ENCODE data around the gene PIGB.
"Not testable (repeated sequence)": the region's sequence is repeated elsewhere in the genome, so short reads cannot be mapped to it uniquely, and the experiment has no call there.

Gene PIGB

GRCh38 chr15:55381595-55381994 lies 62.6 kb downstream of the PIGB start:
- no peak for DNase-seq (ENCODE audit: low read depth)

- DNase-seq (ENCODE audit: low read depth) = no peak
Observed at GRCh38 chr15:55383687-55384086, 64.7 kb downstream of the PIGB start.

GRCh38 chr15:55387027-55387426 lies 68.0 kb downstream of the PIGB start:
- DNase-seq (ENCODE audit: low read depth) = no peak

GRCh38 chr15:55389264-55389607 lies 70.2 kb downstream of the PIGB start:
- DNase-seq (ENCODE audit: low read depth) = no peak

- DNase-seq (ENCODE audit: low read depth) = no peak
Observed at GRCh38 chr15:55394694-55395093, 75.7 kb downstream of the PIGB start.

GRCh38 chr15:55398243-55398642 lies 79.2 kb downstream of the PIGB start:
- no peak for DNase-seq (ENCODE audit: low read depth)

- DNase-seq (ENCODE audit: low read depth) = not testable (repeated sequence)
Observed at GRCh38 chr15:55400050-55400449, 81.0 kb downstream of the PIGB start.

- DNase-seq (ENCODE audit: low read depth) = no peak
Observed at GRCh38 chr15:55401786-55402246, 82.8 kb downstream of the PIGB start.

- no peak for DNase-seq (ENCODE audit: low read depth)
Observed at GRCh38 chr15:55402707-55403106, 83.7 kb downstream of the PIGB start.

GRCh38 chr15:55403531-55403930 lies 84.5 kb downstream of the PIGB start:
- no peak for DNase-seq (ENCODE audit: low read depth)

Data from activated T-cell treated with anti-CD3 and anti-CD28 coated beads for 48 hours (primary cell).